HuH-7 (cell line): Measurements from ENCODE around the gene PBXIP1.
A peak's percentile ranks its signal among the peaks of the same experiment; 100 is the strongest.
"Not testable (repeated sequence)": the region's sequence is repeated elsewhere in the genome, so short reads cannot be mapped to it uniquely, and the experiment has no call there.

Experiments used
- DNase-seq: peaks from one replicate; pipeline ENCODE4 v3.0.0; 2011; ENCODE audit warnings: low spot score

The PBXIP1 gene

DNA sequence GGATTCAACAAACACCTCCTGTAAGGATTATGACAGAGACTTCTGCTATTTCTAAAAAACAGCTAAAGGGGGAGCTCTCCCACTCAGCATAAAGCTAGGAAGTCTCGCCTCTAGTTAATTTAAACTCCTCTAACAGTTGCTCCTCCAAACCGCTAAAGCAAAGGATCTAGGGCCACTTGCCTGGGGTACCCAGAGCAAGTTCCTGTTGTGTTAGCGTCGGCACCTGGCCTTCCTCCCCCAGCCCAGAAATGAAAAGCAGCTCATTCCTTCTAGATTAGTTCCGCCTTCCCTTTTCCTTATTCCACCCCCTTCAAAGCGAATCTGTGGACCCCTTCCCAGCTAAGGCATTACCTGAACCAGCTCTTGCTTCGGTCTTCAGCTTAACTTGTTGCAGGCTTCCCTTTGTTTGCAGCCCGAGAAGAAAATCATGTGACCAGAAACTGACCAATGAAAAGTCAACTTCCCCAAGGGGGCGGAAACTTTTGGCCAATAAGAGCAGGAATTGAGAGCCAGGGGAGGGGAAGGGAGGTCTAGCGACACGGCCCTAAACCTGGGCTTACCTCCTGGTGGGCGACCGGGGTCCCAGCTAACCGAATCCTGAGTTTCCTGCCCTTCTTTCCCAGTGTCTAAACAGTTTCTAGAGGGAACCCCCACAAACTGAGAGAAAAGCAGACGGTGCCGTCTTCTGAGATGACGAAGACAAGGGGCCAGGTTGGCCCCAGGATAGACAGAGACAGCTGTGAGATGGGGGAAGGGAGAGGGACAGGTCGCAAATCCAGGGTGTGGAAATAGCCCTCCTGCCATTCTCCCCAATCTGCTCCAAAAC is at the start of gene PBXIP1:
Gene PBXIP1, minus strand, starts transcription at position 382 of the 826 bp plus-strand sequence. CDS start 2,378 bp downstream, outside the sequence.
- DNase-seq, result peak; percentile 100

DNA sequence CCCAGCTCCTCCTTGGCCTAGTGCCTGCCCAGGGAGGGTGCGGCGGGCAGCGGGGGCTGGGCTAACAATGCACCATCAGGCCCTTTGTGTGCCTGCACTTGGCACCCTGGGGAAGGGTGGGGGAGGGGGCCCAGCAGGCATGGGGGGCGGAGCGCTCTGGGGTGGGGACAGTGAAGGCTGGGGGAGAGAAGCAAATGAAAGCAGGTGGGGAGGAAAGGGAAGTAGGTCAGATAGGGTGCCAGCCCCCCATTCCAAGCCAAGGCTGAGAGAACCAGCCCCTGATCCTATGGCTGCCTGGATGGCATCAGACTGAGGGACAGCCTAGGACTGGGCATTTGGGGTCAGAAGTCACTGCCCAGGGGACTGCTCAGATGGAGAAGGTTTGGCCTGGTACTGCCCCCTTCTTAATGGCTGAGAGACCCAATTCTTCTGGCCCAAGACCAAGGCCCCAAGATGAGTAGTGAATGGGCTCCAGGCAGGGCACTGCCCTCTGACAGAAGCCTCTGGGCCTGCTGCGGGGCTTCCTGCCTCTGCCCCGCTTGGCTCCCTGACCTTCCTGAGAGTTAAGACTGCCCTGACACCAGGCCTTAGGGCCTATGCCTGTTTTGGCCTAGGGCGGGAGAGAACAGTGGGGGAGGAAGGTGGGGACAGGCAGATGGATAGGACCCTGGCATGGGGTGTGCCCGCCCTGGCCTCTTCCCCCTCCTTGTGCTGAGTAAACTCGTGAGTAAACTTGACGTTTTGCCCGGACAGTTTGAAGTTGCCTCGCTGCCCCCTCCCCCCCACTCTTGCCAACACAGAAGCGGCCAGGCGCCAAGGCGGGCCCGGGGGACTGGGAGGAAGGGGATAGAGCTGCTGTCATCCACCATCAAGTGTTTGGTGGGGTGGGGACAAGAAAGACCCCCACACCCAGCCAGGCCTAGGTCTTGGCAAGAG is 49.4 kb upstream of the PBXIP1 start:
- DNase-seq, result no peak

DNA sequence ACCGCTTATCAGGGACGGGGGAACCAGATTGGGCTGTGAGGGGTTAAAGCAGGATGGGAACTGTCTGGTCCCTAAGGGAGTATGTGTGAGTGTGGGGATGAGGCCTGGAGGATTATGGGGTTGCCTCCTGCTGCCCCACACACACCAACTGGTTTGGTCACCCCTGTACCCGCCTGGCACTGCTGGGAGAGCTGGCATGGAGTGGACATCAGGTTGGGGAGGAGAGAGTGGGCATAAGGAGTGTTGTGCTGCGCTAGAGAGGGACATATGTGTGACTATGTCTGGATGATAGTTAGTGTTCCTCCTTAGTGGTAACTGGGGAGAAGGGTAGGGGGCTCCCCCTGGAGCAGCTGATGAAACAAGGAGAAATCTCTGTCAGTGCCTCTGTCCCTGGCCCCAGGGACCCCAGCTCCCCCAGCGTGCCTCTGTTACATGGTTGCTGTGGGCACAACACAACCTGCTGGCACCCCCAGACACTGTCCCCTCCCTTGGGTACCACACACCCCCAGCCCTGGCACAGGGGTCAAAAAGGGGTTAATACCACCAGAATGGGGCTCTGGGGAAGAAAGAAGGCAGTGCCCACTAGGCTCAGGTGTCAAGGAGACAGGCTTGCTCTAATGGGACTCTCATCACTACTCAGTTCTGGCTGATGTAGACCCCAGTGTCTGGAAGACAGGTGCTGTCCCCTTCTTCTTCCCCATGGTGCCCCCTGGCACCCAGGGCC is 48.6 kb upstream of the PBXIP1 start:
- no peak for DNase-seq

- peak; percentile 79 for DNase-seq
These were observed 48.0 kb upstream of the PBXIP1 start for GRCh38 chr1:155003766-155004351.

DNA sequence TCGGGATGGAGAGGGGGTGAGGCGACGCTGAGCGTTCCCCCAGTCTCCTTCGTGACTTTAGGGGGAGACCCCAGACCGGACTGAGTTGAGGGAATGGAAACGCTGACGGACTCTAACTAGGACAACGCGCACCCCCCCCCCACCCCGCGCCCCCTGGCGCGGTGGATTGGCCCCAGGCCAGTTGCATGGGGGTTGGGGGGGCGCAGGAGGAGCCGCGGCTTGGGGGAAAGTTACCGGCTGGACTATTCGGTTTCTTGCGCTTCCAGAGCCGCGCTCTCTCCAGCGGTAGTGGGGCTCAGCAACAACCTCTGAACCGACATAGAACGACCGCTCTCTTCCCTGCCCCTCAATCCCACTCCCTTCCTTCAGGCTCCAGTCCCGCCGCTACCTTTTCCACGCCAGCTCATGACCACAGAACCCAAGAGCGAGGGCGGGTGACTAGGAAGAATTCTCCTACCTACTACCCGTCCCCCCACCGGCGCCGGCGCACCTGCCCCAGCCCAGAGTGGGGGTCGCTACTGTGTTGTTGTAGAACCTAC is 47.4 kb upstream of the PBXIP1 start:
- DNase-seq, result no peak

GRCh38 chr1:155002464-155003226 is 46.7 kb upstream of the PBXIP1 start, which contains the start of gene ZBTB7B:
ZBTB7B (plus strand) TSS chr1:155002802; CDS start chr1:155014661, 11,859 bp downstream.
- DNase-seq, result peak; percentile 71

- peak; percentile 99 for DNase-seq
These were observed 46.0 kb upstream of the PBXIP1 start for GRCh38 chr1:155001675-155002463.

DNA sequence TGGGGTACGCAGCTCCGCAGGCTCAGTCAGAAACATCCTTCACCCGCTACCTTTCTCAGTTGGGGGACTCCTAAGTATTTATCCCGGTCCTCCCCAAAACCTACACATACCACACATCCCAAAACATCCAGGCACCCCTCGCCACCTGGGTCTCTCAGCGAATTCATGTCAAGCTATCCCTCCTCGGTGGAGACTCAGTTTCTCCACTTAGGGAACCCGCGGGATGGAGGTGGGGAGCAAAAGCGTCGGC is 45.5 kb upstream of the PBXIP1 start:
- DNase-seq, result peak; percentile 50

DNA sequence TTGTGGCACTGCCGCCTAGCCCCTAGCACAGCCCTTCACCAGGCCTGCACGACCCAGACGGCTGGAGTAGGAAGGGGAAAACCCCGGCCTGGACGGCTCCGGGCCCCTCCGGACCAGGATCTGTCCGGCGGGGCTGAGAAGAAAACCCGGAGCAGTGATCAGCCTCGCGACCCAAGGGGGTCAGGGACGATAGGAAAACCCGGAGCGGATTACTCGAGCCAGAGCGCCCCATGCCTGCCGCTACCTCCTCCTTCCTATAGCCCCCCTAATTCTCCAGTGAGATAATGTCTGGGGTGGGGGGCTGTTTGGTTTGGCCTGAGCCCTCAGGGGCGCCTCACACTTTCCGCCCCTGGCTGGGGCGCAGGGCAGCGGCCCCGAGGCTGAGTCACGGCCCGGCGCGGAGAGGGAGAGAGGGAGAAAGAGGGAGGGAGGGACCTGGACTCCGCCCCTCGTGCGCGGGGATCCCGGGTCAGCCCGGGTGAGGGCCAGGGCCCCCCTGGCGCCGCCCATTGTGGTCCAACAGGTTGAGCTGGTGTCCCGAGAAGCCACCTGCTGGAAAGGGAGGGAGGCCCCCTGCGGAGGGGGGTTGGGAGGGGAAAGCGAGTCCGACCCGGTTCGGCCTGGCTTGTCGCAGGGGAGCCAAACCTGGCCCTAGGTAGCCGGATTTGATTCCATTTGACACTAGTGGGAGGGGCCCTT is 45.0 kb upstream of the PBXIP1 start:
- DNase-seq, result peak; percentile 97

- DNase-seq, result peak; percentile 54
These were observed 44.5 kb upstream of the PBXIP1 start for GRCh38 chr1:155000411-155000725.

DNA sequence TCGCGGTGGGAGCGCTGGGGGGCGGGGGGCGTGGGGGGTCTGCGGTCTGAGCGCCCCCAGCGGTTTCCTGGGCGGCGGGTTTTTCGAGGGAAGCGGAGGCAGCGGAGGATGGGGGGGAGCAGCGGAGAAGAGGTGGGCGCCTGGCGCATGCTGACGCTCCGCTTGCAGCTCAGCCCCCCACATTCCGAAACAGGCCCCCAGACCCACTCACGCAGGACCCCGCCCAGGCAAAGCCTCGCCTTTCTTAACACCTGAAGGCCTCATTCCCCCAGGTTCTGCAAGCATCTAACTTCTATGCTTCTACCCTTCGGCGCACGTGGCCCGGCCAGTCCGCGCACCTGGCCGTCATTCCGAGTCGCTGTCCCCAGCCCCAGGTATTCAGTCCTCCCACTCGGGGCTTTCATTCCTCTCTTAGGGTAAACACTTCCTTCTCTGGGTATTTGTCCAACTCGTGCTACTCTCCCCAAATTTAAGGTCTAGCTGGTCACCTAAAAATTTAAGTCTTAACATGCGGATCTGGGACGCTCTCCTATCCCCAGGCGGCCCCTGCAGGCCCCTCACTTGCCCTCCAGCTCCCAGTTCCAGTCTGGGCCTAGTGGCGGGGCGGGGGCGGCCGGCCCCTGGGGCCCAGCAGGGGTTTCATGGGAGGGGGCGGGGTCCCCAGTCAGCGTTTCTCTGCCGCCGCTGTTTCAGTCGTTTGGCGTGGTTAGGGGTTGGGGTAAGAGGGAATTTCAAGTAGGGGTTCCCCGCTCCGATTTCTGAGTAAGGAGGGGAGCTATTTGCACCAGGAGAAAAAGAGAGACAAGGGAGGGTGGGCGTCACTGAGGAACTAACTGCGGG is 43.9 kb upstream of the PBXIP1 start:
- DNase-seq, result peak; percentile 79

DNA sequence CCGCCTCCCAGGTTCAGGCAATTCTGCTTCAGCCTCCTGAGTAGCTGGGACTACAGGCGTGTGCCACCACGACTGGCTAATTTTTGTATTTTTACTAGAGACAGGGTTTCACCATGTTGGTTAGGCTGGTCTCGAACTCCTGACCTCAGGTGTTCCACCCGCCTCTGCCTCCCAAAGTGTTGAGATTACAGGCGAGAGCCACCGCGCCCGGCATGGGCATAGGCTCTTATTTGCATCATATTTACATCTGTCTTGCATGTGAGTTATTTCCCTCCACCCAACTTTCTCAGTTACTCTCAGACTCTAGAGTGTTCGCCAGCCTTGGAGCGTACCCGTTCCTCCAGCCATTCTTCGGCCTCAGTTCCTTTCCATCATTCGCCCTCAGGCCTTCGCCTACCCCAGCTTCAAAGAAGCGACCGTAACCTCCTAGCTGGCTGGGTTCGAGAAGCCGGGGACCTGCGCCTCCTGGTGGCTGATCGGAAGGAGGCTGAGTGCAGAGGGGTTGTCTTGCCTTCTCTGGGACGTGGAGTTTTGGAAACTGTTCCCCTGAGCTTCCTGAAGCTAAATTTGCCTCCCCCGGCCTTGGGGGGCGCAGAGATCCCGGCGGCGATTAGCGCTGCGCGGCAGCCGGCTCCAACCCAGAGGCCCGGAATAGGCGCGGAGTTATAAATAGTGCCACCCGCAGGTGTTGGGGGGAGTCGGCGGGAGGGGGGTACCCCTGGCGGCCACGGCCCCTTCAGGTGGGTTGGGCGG is 43.1 kb upstream of the PBXIP1 start:
- DNase-seq, result peak; percentile 83

- DNase-seq, result no peak
These were observed 42.4 kb upstream of the PBXIP1 start for GRCh38 chr1:154998201-154998780.

- no peak for DNase-seq
These were observed 41.2 kb upstream of the PBXIP1 start for GRCh38 chr1:154996966-154997701.

- not testable (repeated sequence) for DNase-seq
These were observed 39.5 kb upstream of the PBXIP1 start for GRCh38 chr1:154995301-154995983.

DNA sequence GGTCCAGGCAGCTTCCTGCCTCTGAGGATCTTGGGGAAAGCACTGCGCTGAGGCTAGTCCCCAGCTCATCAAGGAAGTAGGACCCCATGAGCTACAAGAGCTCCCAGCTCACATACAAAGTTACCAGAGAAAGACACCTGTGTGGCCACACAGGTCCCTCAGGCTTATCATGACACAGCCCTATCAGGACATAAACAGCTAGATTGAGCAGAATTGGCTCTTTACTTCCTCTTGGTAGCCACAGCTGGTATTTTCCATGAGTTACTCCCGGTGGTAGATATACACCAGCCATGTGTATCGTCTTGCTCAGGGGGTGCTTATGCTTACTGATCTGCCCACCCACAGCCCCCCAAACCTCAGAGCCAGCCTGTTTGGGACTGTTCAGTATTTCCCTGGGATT is 38.7 kb upstream of the PBXIP1 start:
- DNase-seq, result no peak
